Activated CD4-positive, alpha-beta memory T cell treated with anti-CD3 and anti-CD28 coated beads for 36 hours (primary cell): ENCODE results near the gene RHBDL1. TPM values are rescaled to one million over a fixed set of nuclear protein-coding genes. Genes with fewer than 3 reads are reported as not detected.

Experiments
- total RNA-seq, 2 experiments: library from RNA; stranded (reverse); gene quantifications; one replicate each; pipeline ENCODE4 v1.2.3, GENCODE V29; 2021

Gene RHBDL1
- total RNA-seq, 2 experiments from 2014 or later = 0.57 to 0.82 TPM

Other genes with a start within 250 kb of the RHBDL1 start
- gene CAPN15, start 148.0 kb upstream of the RHBDL1 start, total RNA-seq = 10 to 100 TPM; 69.7 to 76.2 TPM
- gene PRR35, start 115.3 kb upstream of the RHBDL1 start, total RNA-seq = not detected
- under 1 TPM; 0.31 to 0.45 TPM for gene NHLRC4, start 108.7 kb upstream of the RHBDL1 start, total RNA-seq
- gene PIGQ, start 105.7 kb upstream of the RHBDL1 start, total RNA-seq = 10 to 100 TPM; 24.2 to 26.2 TPM
- gene RAB40C, start 85.6 kb upstream of the RHBDL1 start, total RNA-seq = 10 to 100 TPM; 10.1 to 10.6 TPM
- under 1 TPM; 0.05 to 0.07 TPM for gene WFIKKN1, start 44.7 kb upstream of the RHBDL1 start, total RNA-seq
- gene METTL26, start 39.4 kb upstream of the RHBDL1 start, total RNA-seq = 100 to 1,000 TPM; 113 to 117 TPM
- gene MCRIP2, start 33.8 kb upstream of the RHBDL1 start, total RNA-seq = 10 to 100 TPM; 41.1 to 44.1 TPM
- gene WDR90, start 26.3 kb upstream of the RHBDL1 start, total RNA-seq = 10 to 100 TPM; 52.8 to 58.2 TPM
- gene RHOT2, start 7.5 kb upstream of the RHBDL1 start, total RNA-seq = 100 to 1,000 TPM; 112 to 128 TPM
- 10 to 100 TPM; 70.9 to 74.9 TPM for gene STUB1, start 4.7 kb downstream of the RHBDL1 start, total RNA-seq
- gene JMJD8, start 8.7 kb downstream of the RHBDL1 start, total RNA-seq = 10 to 100 TPM; 29.8 to 30.3 TPM
- gene WDR24, start 14.7 kb downstream of the RHBDL1 start, total RNA-seq = 10 to 100 TPM; 17.7 to 18.5 TPM
- 10 to 100 TPM in 1 of 2 experiments, 1 to 10 TPM in 1; 7.7 to 14.1 TPM for gene FBXL16, start 30.1 kb downstream of the RHBDL1 start, total RNA-seq
- 10 to 100 TPM; 14.6 to 16.0 TPM for gene METRN, start 39.4 kb downstream of the RHBDL1 start, total RNA-seq
- gene ANTKMT, start 45.5 kb downstream of the RHBDL1 start, total RNA-seq = 10 to 100 TPM; 31.2 to 34.9 TPM
- gene CCDC78, start 50.8 kb downstream of the RHBDL1 start, total RNA-seq = 1 to 10 TPM; 3.3 to 4.2 TPM
- gene HAGHL, start 51.4 kb downstream of the RHBDL1 start, total RNA-seq = 10 to 100 TPM; 14.2 to 15.2 TPM
- 10 to 100 TPM; 31.8 to 32.2 TPM for gene CIAO3, start 65.3 kb downstream of the RHBDL1 start, total RNA-seq
- gene MSLN, start 85.1 kb downstream of the RHBDL1 start, total RNA-seq = not detected
- gene RPUSD1, start 112.7 kb downstream of the RHBDL1 start, total RNA-seq = 10 to 100 TPM; 13.7 to 15.5 TPM
- gene CHTF18, start 112.9 kb downstream of the RHBDL1 start, total RNA-seq = 100 to 1,000 TPM; 101 to 102 TPM
- not detected for gene GNG13, start 125.1 kb downstream of the RHBDL1 start, total RNA-seq